Glomerular endothelial cell (primary cell): ENCODE results near the gene RAPGEF4. TPM values are rescaled to one million over a fixed set of nuclear protein-coding genes. Genes with fewer than 3 reads are reported as not detected.

Experiments used
- DNase-seq: peaks from one replicate; pipeline ENCODE4 v3.0.0-alpha.2; 2011; ENCODE audit warnings: low read depth, low spot score; ENCODE audit errors: extremely low read depth
- total RNA-seq: library from RNA; depleted of rRNA; stranded (reverse); fragments of >200 nt; gene quantifications from 2 replicates; pipeline ENCODE4 v1.2.3, GENCODE V29; 2015

The RAPGEF4 gene
- total RNA-seq, 1 donor from 2014 or later, result 5.1 TPM

GRCh38 chr2:172856606-172857005 lies 121.0 kb downstream of the RAPGEF4 start:
- DNase-seq, result no peak

GRCh38 chr2:172858473-172858745 lies 122.8 kb downstream of the RAPGEF4 start:
- DNase-seq, result no peak

- DNase-seq, result no peak
Observed at GRCh38 chr2:172859581-172860335, 124.1 kb downstream of the RAPGEF4 start.

- no peak for DNase-seq
Observed at GRCh38 chr2:172860336-172860707, 124.7 kb downstream of the RAPGEF4 start.

- DNase-seq, result no peak
Observed at GRCh38 chr2:172861098-172861497, 125.5 kb downstream of the RAPGEF4 start.

- no peak for DNase-seq
Observed at GRCh38 chr2:172861656-172862476, 126.2 kb downstream of the RAPGEF4 start.

GRCh38 chr2:172863341-172863740 lies 127.7 kb downstream of the RAPGEF4 start:
- no peak for DNase-seq

GRCh38 chr2:172864182-172864581 lies 128.5 kb downstream of the RAPGEF4 start:
- no peak for DNase-seq

- DNase-seq, result no peak
Observed at GRCh38 chr2:172865422-172865821, 129.8 kb downstream of the RAPGEF4 start.

- no peak for DNase-seq
Observed at GRCh38 chr2:172869861-172870260, 134.2 kb downstream of the RAPGEF4 start.

- DNase-seq, result no peak
Observed at GRCh38 chr2:172870396-172870795, 134.8 kb downstream of the RAPGEF4 start.

GRCh38 chr2:172877826-172878225 lies 142.2 kb downstream of the RAPGEF4 start:
- no peak for DNase-seq

- no peak for DNase-seq
Observed at GRCh38 chr2:172878260-172878659, 142.6 kb downstream of the RAPGEF4 start.

GRCh38 chr2:172884336-172884735 lies 148.7 kb downstream of the RAPGEF4 start:
- no peak for DNase-seq

GRCh38 chr2:172885996-172886395 lies 150.4 kb downstream of the RAPGEF4 start:
- no peak for DNase-seq

- DNase-seq, result no peak
Observed at GRCh38 chr2:172887280-172887679, 151.6 kb downstream of the RAPGEF4 start.

GRCh38 chr2:172888714-172889669 lies 153.3 kb downstream of the RAPGEF4 start:
- DNase-seq, result no peak

GRCh38 chr2:172889768-172890430 lies 154.3 kb downstream of the RAPGEF4 start:
- no peak for DNase-seq

GRCh38 chr2:172893111-172893510 lies 157.5 kb downstream of the RAPGEF4 start:
- DNase-seq, result no peak

GRCh38 chr2:172893671-172894070 lies 158.0 kb downstream of the RAPGEF4 start:
- DNase-seq, result no peak
